GM12875 (cell line): ENCODE results near the gene KCNH2.

Experiments
- H3K4me3 ChIP-seq: one replicate; pipeline ENCODE4 v1.5.1; 2011; ENCODE audit warnings: low read depth, low read length, control low read depth
- CTCF ChIP-seq: IDR thresholded peaks from 2 replicates; pipeline ENCODE4 v1.5.1; 2011; ENCODE audit warnings: low read depth, mild to moderate bottlenecking, control low read depth, inconsistent platforms, low read length, moderate library complexity, borderline replicate concordance; ENCODE audit not compliant: insufficient read depth

KCNH2 gene

GRCh38 chr7:150986099-150986512 lies 8.0 kb upstream of the KCNH2 start:
- peak; percentile 79 for TF ChIP-seq CTCF
- H3K4me3 ChIP-seq: no peak overlapping the region

- H3K4me3 ChIP-seq: no peak overlapping the region
- no peak for TF ChIP-seq CTCF
These were observed 5.8 kb upstream of the KCNH2 start for GRCh38 chr7:150983893-150984368.

GRCh38 chr7:150982351-150982750 lies 4.2 kb upstream of the KCNH2 start:
- H3K4me3 ChIP-seq: no peak overlapping the region

GRCh38 chr7:150981644-150982043 lies 3.5 kb upstream of the KCNH2 start:
- TF ChIP-seq CTCF: no peak
- no peak overlapping the region for H3K4me3 ChIP-seq

More at GRCh38 chr7:150982351-150982750, 4.2 kb upstream of the KCNH2 start:
- TF ChIP-seq CTCF: no peak

- no peak for TF ChIP-seq CTCF
- no peak overlapping the region for H3K4me3 ChIP-seq
These were observed 2.5 kb upstream of the KCNH2 start for GRCh38 chr7:150980663-150981062.

GRCh38 chr7:150979713-150980390 lies 1.7 kb upstream of the KCNH2 start:
- TF ChIP-seq CTCF: no peak
- H3K4me3 ChIP-seq: no peak overlapping the region
